ENCODE data around the gene DAB2IP. TPM values are rescaled to one million over a fixed set of nuclear protein-coding genes. Genes with fewer than 3 reads are reported as not detected.

Gene DAB2IP
- total and polyA plus RNA-seq, 2 experiments from 2014 or later = 8.9 to 42.8 TPM

DNA sequence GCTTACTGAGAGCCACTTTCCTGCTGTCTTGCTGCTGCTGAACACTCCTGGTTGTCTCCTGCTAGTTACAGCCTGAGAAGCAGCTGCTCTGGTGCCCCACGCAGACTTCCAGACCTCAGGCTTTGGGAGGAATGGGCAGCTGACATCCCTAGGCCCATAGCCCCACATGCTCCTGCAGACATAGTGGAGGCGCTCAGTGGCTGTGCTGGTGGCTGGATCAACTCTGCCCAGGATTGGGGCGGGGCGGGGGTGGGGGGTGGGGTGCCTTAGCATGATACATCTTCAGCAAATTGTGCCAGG, 93.9 kb downstream of the DAB2IP start:
- Histone ChIP-seq H3K36me3 (ENCODE audit: insufficient read depth) (no peaks in the 10 kb centered on the region), H3F3A (replicated peaks; ENCODE audit: low read depth) (peaks cover 10% of the 10 kb centered on the region), H3K27me3 (ENCODE audit: insufficient read depth) (no peaks in the 10 kb centered on the region), H3K4me2 (no peak overlapping the region), H3K4me3 (no peak overlapping the region), H3K9me2 (ENCODE audit: insufficient read depth) (no peaks in the 10 kb centered on the region), H3K4me1 (ENCODE audit: insufficient read depth) (peaks cover 24% of the 10 kb centered on the region; the same call in 1 of the 2 replicates), H2AFZ (no peak overlapping the region), H3K27ac (ENCODE audit: low read depth) (no peak overlapping the region), H3K79me2 (replicated peaks; ENCODE audit: insufficient read depth) (peaks cover 66% of the 10 kb centered on the region), H4K20me1 (replicated peaks; ENCODE audit: insufficient read depth) (peaks cover 11% of the 10 kb centered on the region)
- H3K27ac Mint-ChIP-seq = no peak overlapping the region
- no peaks in the 10 kb centered on the region for H3K36me3 Mint-ChIP-seq (ENCODE audit: low read depth)
- DNase-seq (ENCODE audit: low spot score) (no peak), ATAC-seq (no peak)
- H3K27me3 Mint-ChIP-seq (ENCODE audit: insufficient read depth, low read depth, poor library complexity) = peaks cover 1% of the 10 kb centered on the region
- TF ChIP-seq, protein P1, sequence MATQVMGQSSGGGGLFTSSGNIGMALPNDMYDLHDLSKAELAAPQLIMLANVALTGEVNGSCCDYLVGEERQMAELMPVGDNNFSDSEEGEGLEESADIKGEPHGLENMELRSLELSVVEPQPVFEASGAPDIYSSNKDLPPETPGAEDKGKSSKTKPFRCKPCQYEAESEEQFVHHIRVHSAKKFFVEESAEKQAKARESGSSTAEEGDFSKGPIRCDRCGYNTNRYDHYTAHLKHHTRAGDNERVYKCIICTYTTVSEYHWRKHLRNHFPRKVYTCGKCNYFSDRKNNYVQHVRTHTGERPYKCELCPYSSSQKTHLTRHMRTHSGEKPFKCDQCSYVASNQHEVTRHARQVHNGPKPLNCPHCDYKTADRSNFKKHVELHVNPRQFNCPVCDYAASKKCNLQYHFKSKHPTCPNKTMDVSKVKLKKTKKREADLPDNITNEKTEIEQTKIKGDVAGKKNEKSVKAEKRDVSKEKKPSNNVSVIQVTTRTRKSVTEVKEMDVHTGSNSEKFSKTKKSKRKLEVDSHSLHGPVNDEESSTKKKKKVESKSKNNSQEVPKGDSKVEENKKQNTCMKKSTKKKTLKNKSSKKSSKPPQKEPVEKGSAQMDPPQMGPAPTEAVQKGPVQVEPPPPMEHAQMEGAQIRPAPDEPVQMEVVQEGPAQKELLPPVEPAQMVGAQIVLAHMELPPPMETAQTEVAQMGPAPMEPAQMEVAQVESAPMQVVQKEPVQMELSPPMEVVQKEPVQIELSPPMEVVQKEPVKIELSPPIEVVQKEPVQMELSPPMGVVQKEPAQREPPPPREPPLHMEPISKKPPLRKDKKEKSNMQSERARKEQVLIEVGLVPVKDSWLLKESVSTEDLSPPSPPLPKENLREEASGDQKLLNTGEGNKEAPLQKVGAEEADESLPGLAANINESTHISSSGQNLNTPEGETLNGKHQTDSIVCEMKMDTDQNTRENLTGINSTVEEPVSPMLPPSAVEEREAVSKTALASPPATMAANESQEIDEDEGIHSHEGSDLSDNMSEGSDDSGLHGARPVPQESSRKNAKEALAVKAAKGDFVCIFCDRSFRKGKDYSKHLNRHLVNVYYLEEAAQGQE (IDR thresholded peaks at IDR 0.05; ENCODE audit: unreplicated experiment) = no peak
- TF ChIP-seq JUNB (IDR thresholded peaks at IDR 0.05; ENCODE audit: unreplicated experiment) (no peak), POLR2AphosphoS5 (IDR thresholded peaks at IDR 0.05; ENCODE audit: low read depth) (no peak), NANOG (IDR thresholded peaks at IDR 0.05; ENCODE audit: borderline replicate concordance) (no peak), EZH2 (IDR thresholded peaks at IDR 0.05; ENCODE audit: low read depth, unreplicated experiment) (no peak), ZNF114 (CRISPR knock-in tag; IDR thresholded peaks at IDR 0.05) (no peak)
- TF ChIP-seq, protein P2, sequence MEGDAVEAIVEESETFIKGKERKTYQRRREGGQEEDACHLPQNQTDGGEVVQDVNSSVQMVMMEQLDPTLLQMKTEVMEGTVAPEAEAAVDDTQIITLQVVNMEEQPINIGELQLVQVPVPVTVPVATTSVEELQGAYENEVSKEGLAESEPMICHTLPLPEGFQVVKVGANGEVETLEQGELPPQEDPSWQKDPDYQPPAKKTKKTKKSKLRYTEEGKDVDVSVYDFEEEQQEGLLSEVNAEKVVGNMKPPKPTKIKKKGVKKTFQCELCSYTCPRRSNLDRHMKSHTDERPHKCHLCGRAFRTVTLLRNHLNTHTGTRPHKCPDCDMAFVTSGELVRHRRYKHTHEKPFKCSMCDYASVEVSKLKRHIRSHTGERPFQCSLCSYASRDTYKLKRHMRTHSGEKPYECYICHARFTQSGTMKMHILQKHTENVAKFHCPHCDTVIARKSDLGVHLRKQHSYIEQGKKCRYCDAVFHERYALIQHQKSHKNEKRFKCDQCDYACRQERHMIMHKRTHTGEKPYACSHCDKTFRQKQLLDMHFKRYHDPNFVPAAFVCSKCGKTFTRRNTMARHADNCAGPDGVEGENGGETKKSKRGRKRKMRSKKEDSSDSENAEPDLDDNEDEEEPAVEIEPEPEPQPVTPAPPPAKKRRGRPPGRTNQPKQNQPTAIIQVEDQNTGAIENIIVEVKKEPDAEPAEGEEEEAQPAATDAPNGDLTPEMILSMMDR (conservative IDR thresholded peaks at IDR 0.05; ENCODE audit: low read depth in 2 of 2) = no peak
- no peaks in the 10 kb centered on the region for H3K9me3 Mint-ChIP-seq
- peaks cover 35% of the 10 kb centered on the region for H3K4me1 Mint-ChIP-seq
- no peak overlapping the region for H3K4me3 Mint-ChIP-seq

DNA sequence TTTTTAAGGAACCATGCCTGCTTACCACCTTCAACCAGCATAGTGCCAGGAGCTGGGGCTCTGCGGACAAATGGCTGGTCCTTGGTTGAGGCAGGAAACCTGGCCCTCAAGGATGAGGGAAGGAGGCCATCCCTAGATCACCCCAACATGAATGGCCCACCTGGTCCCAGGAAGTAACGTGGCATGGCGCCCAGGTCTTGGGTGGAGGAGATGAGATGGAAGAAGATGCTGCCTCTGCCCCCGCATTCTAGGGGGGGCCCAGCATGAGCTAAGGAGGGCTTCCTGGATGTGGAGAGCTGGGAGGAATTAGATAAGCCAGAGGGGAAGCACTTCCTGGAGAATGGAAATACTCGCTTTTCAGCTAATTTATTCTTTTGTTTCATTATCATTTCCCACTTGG, 95.0 kb downstream of the DAB2IP start:
- no peaks in the 10 kb centered on the region for H3K27me3 ChIP-seq (ENCODE audit: insufficient read depth)
- H3K4me3 ChIP-seq = no peak overlapping the region
- no peak overlapping the region for H3K4me3 Mint-ChIP-seq
- TF ChIP-seq JUNB (IDR thresholded peaks at IDR 0.05; ENCODE audit: unreplicated experiment) (no peak), POLR2AphosphoS5 (IDR thresholded peaks at IDR 0.05; ENCODE audit: low read depth) (no peak), NANOG (IDR thresholded peaks at IDR 0.05; ENCODE audit: borderline replicate concordance) (no peak), EZH2phosphoT487 (IDR thresholded peaks at IDR 0.05; ENCODE audit: unreplicated experiment) (no peak), CREB1 (CRISPR knock-in tag; IDR thresholded peaks at IDR 0.05; ENCODE audit: low read depth) (no peak)
- TF ChIP-seq, protein P3, sequence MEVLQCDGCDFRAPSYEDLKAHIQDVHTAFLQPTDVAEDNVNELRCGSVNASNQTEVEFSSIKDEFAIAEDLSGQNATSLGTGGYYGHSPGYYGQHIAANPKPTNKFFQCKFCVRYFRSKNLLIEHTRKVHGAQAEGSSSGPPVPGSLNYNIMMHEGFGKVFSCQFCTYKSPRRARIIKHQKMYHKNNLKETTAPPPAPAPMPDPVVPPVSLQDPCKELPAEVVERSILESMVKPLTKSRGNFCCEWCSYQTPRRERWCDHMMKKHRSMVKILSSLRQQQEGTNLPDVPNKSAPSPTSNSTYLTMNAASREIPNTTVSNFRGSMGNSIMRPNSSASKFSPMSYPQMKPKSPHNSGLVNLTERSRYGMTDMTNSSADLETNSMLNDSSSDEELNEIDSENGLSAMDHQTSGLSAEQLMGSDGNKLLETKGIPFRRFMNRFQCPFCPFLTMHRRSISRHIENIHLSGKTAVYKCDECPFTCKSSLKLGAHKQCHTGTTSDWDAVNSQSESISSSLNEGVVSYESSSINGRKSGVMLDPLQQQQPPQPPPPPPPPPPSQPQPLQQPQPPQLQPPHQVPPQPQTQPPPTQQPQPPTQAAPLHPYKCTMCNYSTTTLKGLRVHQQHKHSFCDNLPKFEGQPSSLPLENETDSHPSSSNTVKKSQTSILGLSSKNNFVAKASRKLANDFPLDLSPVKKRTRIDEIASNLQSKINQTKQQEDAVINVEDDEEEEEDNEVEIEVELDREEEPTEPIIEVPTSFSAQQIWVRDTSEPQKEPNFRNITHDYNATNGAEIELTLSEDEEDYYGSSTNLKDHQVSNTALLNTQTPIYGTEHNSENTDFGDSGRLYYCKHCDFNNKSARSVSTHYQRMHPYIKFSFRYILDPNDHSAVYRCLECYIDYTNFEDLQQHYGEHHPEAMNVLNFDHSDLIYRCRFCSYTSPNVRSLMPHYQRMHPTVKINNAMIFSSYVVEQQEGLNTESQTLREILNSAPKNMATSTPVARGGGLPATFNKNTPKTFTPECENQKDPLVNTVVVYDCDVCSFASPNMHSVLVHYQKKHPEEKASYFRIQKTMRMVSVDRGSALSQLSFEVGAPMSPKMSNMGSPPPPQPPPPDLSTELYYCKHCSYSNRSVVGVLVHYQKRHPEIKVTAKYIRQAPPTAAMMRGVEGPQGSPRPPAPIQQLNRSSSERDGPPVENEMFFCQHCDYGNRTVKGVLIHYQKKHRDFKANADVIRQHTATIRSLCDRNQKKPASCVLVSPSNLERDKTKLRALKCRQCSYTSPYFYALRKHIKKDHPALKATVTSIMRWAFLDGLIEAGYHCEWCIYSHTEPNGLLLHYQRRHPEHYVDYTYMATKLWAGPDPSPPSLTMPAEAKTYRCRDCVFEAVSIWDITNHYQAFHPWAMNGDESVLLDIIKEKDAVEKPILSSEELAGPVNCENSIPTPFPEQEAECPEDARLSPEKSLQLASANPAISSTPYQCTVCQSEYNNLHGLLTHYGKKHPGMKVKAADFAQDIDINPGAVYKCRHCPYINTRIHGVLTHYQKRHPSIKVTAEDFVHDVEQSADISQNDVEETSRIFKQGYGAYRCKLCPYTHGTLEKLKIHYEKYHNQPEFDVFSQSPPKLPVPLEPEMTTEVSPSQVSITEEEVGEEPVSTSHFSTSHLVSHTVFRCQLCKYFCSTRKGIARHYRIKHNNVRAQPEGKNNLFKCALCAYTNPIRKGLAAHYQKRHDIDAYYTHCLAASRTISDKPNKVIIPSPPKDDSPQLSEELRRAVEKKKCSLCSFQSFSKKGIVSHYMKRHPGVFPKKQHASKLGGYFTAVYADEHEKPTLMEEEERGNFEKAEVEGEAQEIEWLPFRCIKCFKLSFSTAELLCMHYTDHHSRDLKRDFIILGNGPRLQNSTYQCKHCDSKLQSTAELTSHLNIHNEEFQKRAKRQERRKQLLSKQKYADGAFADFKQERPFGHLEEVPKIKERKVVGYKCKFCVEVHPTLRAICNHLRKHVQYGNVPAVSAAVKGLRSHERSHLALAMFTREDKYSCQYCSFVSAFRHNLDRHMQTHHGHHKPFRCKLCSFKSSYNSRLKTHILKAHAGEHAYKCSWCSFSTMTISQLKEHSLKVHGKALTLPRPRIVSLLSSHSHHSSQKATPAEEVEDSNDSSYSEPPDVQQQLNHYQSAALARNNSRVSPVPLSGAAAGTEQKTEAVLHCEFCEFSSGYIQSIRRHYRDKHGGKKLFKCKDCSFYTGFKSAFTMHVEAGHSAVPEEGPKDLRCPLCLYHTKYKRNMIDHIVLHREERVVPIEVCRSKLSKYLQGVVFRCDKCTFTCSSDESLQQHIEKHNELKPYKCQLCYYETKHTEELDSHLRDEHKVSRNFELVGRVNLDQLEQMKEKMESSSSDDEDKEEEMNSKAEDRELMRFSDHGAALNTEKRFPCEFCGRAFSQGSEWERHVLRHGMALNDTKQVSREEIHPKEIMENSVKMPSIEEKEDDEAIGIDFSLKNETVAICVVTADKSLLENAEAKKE (CRISPR knock-in tag; IDR thresholded peaks at IDR 0.05) = no peak
- H3K27ac ChIP-seq (ENCODE audit: low read depth) = no peak overlapping the region
- peaks cover 20% of the 10 kb centered on the region; the same call in 1 of the 2 replicates for H3K4me1 ChIP-seq (ENCODE audit: insufficient read depth)
- peaks cover 24% of the 10 kb centered on the region for H3K4me1 Mint-ChIP-seq
- H3K79me2 ChIP-seq (replicated peaks; ENCODE audit: insufficient read depth) = peaks cover 62% of the 10 kb centered on the region
- no peaks in the 10 kb centered on the region for H3K36me3 ChIP-seq (ENCODE audit: insufficient read depth)
- DNase-seq (ENCODE audit: low spot score) (no peak), ATAC-seq (no peak)
- no peak overlapping the region for H3K4me2 ChIP-seq
- peaks cover 9% of the 10 kb centered on the region for H4K20me1 ChIP-seq (replicated peaks; ENCODE audit: insufficient read depth)
- H2AFZ ChIP-seq = no peak overlapping the region
- no peaks in the 10 kb centered on the region; the same call in 2 of the 3 replicates for H3K36me3 Mint-ChIP-seq (ENCODE audit: low read depth)
- no peak overlapping the region; the same call in 1 of the 2 replicates for H3K27ac Mint-ChIP-seq
- peaks cover 10% of the 10 kb centered on the region for H3F3A ChIP-seq (replicated peaks; ENCODE audit: low read depth)
- no peaks in the 10 kb centered on the region for H3K9me3 Mint-ChIP-seq
- no peaks in the 10 kb centered on the region for H3K9me2 ChIP-seq (ENCODE audit: insufficient read depth)
- H3K27me3 Mint-ChIP-seq (ENCODE audit: insufficient read depth, low read depth, poor library complexity) = peaks cover 1% of the 10 kb centered on the region

Measured in GM23338 (cell line).